Activated T-cell treated with anti-CD3 and anti-CD28 coated beads, Interleukin-2, amount 50 U/mL, for 72 hours (primary cell): Measurements from ENCODE around the gene JDP2. TPM values are rescaled to one million over a fixed set of nuclear protein-coding genes. Genes with fewer than 3 reads are reported as not detected.

Experiments
- ATAC-seq, 2 donors: fragments of 150-1000 bp; cut with Tn5 transposase; replicated peaks in 1 of 2; 2 replicates each; pipeline ENCODE4 v1.10.0; 2021; ENCODE audit warnings: moderate library complexity in 2 of 2, mild to moderate bottlenecking in 1 of 2
- DNase-seq, 2 donors: peaks; one replicate each; pipeline ENCODE4 v3.0.0; 2021 to 2022; ENCODE audit warnings: mixed read lengths in 1 of 2
- H3K27ac Mint-ChIP-seq: one replicate; pipeline ENCODE4 v1.8.0; 2022; ENCODE audit warnings: mild to moderate bottlenecking, moderate library complexity, mixed read lengths
- H3K27me3 Mint-ChIP-seq: one replicate; pipeline ENCODE4 v1.8.0; 2022; ENCODE audit warnings: low read depth, mixed read lengths
- H3K36me3 Mint-ChIP-seq, 2 donors: one replicate each; pipeline ENCODE4 v1.8.0; 2022; ENCODE audit warnings: mixed read lengths in 2 of 2, mild to moderate bottlenecking in 1 of 2; ENCODE audit not compliant: insufficient read depth in 2 of 2
- H3K4me1 Mint-ChIP-seq: one replicate; pipeline ENCODE4 v1.8.0; 2022; ENCODE audit warnings: low read depth, mixed read lengths
- H3K4me3 Mint-ChIP-seq, 2 donors: one replicate each; pipeline ENCODE4 v1.8.0; 2022; ENCODE audit warnings: mild to moderate bottlenecking in 2 of 2, mixed read lengths in 2 of 2, moderate library complexity in 2 of 2
- H3K9me3 Mint-ChIP-seq, 2 donors: one replicate each; pipeline ENCODE4 v1.8.0; 2022; ENCODE audit warnings: mixed read lengths in 2 of 2
- total RNA-seq, 2 donors: library from RNA; stranded (reverse); gene quantifications; one replicate each; pipeline ENCODE4 v1.2.3, GENCODE V29; 2022

The JDP2 gene
- total RNA-seq, 2 donors from 2014 or later, result 6.3 to 6.8 TPM

GRCh38 chr14:75422169-75422568, 5.7 kb upstream of the JDP2 start:
- peaks cover 0 to 4% of the 10 kb centered on the region in 2 donors for H3K36me3 Mint-ChIP-seq
- H3K4me1 Mint-ChIP-seq, result peaks cover 56% of the 10 kb centered on the region
- peaks cover 0 to 3% of the 10 kb centered on the region in 2 donors for H3K9me3 Mint-ChIP-seq
- no peak overlapping the region for H3K4me3 Mint-ChIP-seq
- DNase-seq, result peak; percentile 36 to 57
- no peak overlapping the region for H3K27ac Mint-ChIP-seq
- peak; percentile 83 to 88 for ATAC-seq
- H3K27me3 Mint-ChIP-seq, result peaks cover 17% of the 10 kb centered on the region

- Mint-ChIP-seq H3K9me3 (peaks cover 0 to 3% of the 10 kb centered on the region in 2 donors), H3K27me3 (peaks cover 19% of the 10 kb centered on the region), H3K36me3 (peaks cover 0 to 4% of the 10 kb centered on the region in 2 donors), H3K27ac (no peak overlapping the region), H3K4me3 (no peak overlapping the region), H3K4me1 (peaks cover 44% of the 10 kb centered on the region)
- ATAC-seq (no peak), DNase-seq (no peak)
These were observed 3.3 kb upstream of the JDP2 start for GRCh38 chr14:75424496-75424895.

GRCh38 chr14:75425446-75425845, 2.4 kb upstream of the JDP2 start:
- H3K9me3 Mint-ChIP-seq, result peaks cover 0 to 3% of the 10 kb centered on the region in 2 donors
- no peak for ATAC-seq
- peaks cover 35% of the 10 kb centered on the region for H3K4me1 Mint-ChIP-seq
- H3K36me3 Mint-ChIP-seq, result peaks cover 0 to 4% of the 10 kb centered on the region in 2 donors
- DNase-seq, result no peak
- H3K27me3 Mint-ChIP-seq, result peaks cover 26% of the 10 kb centered on the region
- H3K4me3 Mint-ChIP-seq, result no peak overlapping the region
- H3K27ac Mint-ChIP-seq, result no peak overlapping the region

- H3K4me3 Mint-ChIP-seq, result peak overlapping the region; percentile 60 to 77
- DNase-seq, result peak in 1 of 2 donors; percentile 9
- H3K4me1 Mint-ChIP-seq, result peaks cover 33% of the 10 kb centered on the region
- H3K27ac Mint-ChIP-seq, result no peak overlapping the region
- H3K9me3 Mint-ChIP-seq, result peaks cover 0 to 3% of the 10 kb centered on the region in 2 donors
- ATAC-seq, result peak; percentile 20 to 33
- H3K27me3 Mint-ChIP-seq, result peaks cover 26% of the 10 kb centered on the region
- H3K36me3 Mint-ChIP-seq, result peaks cover 0 to 4% of the 10 kb centered on the region in 2 donors
These were observed 1.3 kb upstream of the JDP2 start for GRCh38 chr14:75426332-75427125.

GRCh38 chr14:75427126-75427481, 718 bp upstream of the JDP2 start:
- Mint-ChIP-seq H3K36me3 (peaks cover 0 to 3% of the 10 kb centered on the region in 2 donors), H3K9me3 (peaks cover 0 to under 1% of the 10 kb centered on the region in 2 donors), H3K27ac (no peak overlapping the region), H3K4me3 (peak overlapping the region; percentile 60 to 77), H3K4me1 (peaks cover 27% of the 10 kb centered on the region), H3K27me3 (peaks cover 26% of the 10 kb centered on the region)
- no peak for DNase-seq
- peak in 1 of 2 donors; percentile 2 for ATAC-seq

- Mint-ChIP-seq H3K27ac (peak overlapping the region; percentile 65), H3K4me3 (peak overlapping the region; percentile 74 to 77), H3K27me3 (peaks cover 26% of the 10 kb centered on the region), H3K4me1 (peaks cover 21% of the 10 kb centered on the region), H3K36me3 (peaks cover 0 to 5% of the 10 kb centered on the region in 2 donors), H3K9me3 (no peaks in the 10 kb centered on the region)
- DNase-seq, result peak; percentile 35 to 40
- ATAC-seq, result peak; percentile 67 to 69
These were observed 645 bp downstream of the JDP2 start for GRCh38 chr14:75428230-75429104.

GRCh38 chr14:75429562-75429961, 1.7 kb downstream of the JDP2 start:
- Mint-ChIP-seq H3K4me3 (peak overlapping the region; percentile 44 to 77), H3K4me1 (peaks cover 21% of the 10 kb centered on the region), H3K27me3 (peaks cover 26% of the 10 kb centered on the region), H3K9me3 (no peaks in the 10 kb centered on the region), H3K36me3 (peaks cover 0 to 3% of the 10 kb centered on the region in 2 donors), H3K27ac (no peak overlapping the region)
- DNase-seq, result no peak
- no peak for ATAC-seq

GRCh38 chr14:75430116-75430515, 2.3 kb downstream of the JDP2 start:
- H3K4me1 Mint-ChIP-seq, result peaks cover 22% of the 10 kb centered on the region
- no peak for ATAC-seq
- no peaks in the 10 kb centered on the region for H3K9me3 Mint-ChIP-seq
- no peak overlapping the region for H3K27ac Mint-ChIP-seq
- H3K36me3 Mint-ChIP-seq, result peaks cover 0 to 3% of the 10 kb centered on the region in 2 donors
- peaks cover 27% of the 10 kb centered on the region for H3K27me3 Mint-ChIP-seq
- DNase-seq, result no peak
- no peak overlapping the region for H3K4me3 Mint-ChIP-seq

GRCh38 chr14:75430526-75430925, 2.7 kb downstream of the JDP2 start:
- peaks cover 24% of the 10 kb centered on the region for H3K4me1 Mint-ChIP-seq
- H3K27ac Mint-ChIP-seq, result no peak overlapping the region
- no peak overlapping the region for H3K4me3 Mint-ChIP-seq
- no peak for DNase-seq
- no peak for ATAC-seq
- peaks cover 0 to 3% of the 10 kb centered on the region in 2 donors for H3K36me3 Mint-ChIP-seq
- H3K27me3 Mint-ChIP-seq, result peaks cover 30% of the 10 kb centered on the region
- H3K9me3 Mint-ChIP-seq, result no peaks in the 10 kb centered on the region

GRCh38 chr14:75430976-75431375, 3.2 kb downstream of the JDP2 start:
- Mint-ChIP-seq H3K27me3 (peaks cover 28% of the 10 kb centered on the region), H3K4me1 (peaks cover 24% of the 10 kb centered on the region), H3K36me3 (peaks cover 0 to 3% of the 10 kb centered on the region in 2 donors), H3K9me3 (no peaks in the 10 kb centered on the region), H3K27ac (no peak overlapping the region), H3K4me3 (no peak overlapping the region)
- ATAC-seq, result no peak
- DNase-seq, result no peak

- Mint-ChIP-seq H3K27me3 (peaks cover 20% of the 10 kb centered on the region), H3K4me1 (peaks cover 15% of the 10 kb centered on the region), H3K36me3 (peaks cover 0 to 3% of the 10 kb centered on the region in 2 donors), H3K4me3 (no peak overlapping the region), H3K27ac (no peak overlapping the region), H3K9me3 (no peaks in the 10 kb centered on the region)
- ATAC-seq, result no peak
- DNase-seq, result no peak
These were observed 4.0 kb downstream of the JDP2 start for GRCh38 chr14:75431827-75432226.

- ATAC-seq (no peak), DNase-seq (no peak)
- peaks cover 0 to 3% of the 10 kb centered on the region in 2 donors for H3K36me3 Mint-ChIP-seq
- H3K27me3 Mint-ChIP-seq, result peaks cover 18% of the 10 kb centered on the region
- no peak overlapping the region for H3K27ac Mint-ChIP-seq
- peaks cover 10% of the 10 kb centered on the region for H3K4me1 Mint-ChIP-seq
- no peak overlapping the region for H3K4me3 Mint-ChIP-seq
- H3K9me3 Mint-ChIP-seq, result no peaks in the 10 kb centered on the region
These were observed 4.6 kb downstream of the JDP2 start for GRCh38 chr14:75432411-75432810.

GRCh38 chr14:75433631-75434071, 5.8 kb downstream of the JDP2 start:
- no peak for ATAC-seq
- Mint-ChIP-seq H3K27me3 (peaks cover 18% of the 10 kb centered on the region), H3K4me3 (no peak overlapping the region), H3K27ac (no peak overlapping the region), H3K9me3 (no peaks in the 10 kb centered on the region), H3K36me3 (peaks cover 0 to 3% of the 10 kb centered on the region in 2 donors), H3K4me1 (peaks cover 10% of the 10 kb centered on the region)
- no peak for DNase-seq
